HEK293T (cell line): ENCODE data around the gene HHIPL1.

ENCODE experiments used
- CTCF ChIA-PET: fragments of 350-600 bp; formaldehyde crosslinking; extraction: SDS; loops from one replicate; lab custom pipeline; 2021; ENCODE audit warnings: antibody characterized with exemption, inconsistent platforms; lab: Yijun Ruan, JAX
- POLR2A ChIA-PET: fragments of 350-600 bp; formaldehyde crosslinking; extraction: SDS; loops from one replicate; lab custom pipeline; 2020; ENCODE audit warnings: antibody characterized with exemption, inconsistent platforms; lab: Yijun Ruan, JAX
- DNase-seq: peaks from one replicate; pipeline ENCODE4 v3.0.0; 2012; ENCODE audit warnings: mixed read lengths; ENCODE audit errors: extremely low spot score
- ARNT ChIP-seq: fragments of 450-650 bp; IDR thresholded peaks from 2 replicates; pipeline ENCODE4 v1.6.1; 2017; ENCODE audit warnings: mild to moderate bottlenecking
- BHLHE40 ChIP-seq: fragments of 450-650 bp; IDR thresholded peaks from 2 replicates; pipeline ENCODE4 v1.6.1; 2016; ENCODE audit warnings: mild to moderate bottlenecking, moderate library complexity, borderline replicate concordance
- CTBP1 ChIP-seq: fragments of 450-650 bp; IDR thresholded peaks from 2 replicates; pipeline ENCODE4 v1.6.1; 2016; ENCODE audit warnings: borderline replicate concordance
- ELF4 ChIP-seq: fragments of 450-650 bp; IDR thresholded peaks from 2 replicates; pipeline ENCODE4 v1.6.1; 2017; ENCODE audit warnings: antibody characterized with exemption
- FOXA1 ChIP-seq: fragments of 450-650 bp; IDR thresholded peaks from 2 replicates; pipeline ENCODE4 v1.6.1; 2016; ENCODE audit warnings: mild to moderate bottlenecking
- FOXK2 ChIP-seq: fragments of 450-650 bp; IDR thresholded peaks from 2 replicates; pipeline ENCODE4 v1.6.1; 2016; ENCODE audit warnings: mild to moderate bottlenecking
- FOXM1 ChIP-seq: fragments of 450-650 bp; IDR thresholded peaks from 2 replicates; pipeline ENCODE4 v1.6.1; 2017; ENCODE audit warnings: mild to moderate bottlenecking, borderline replicate concordance
- HDGF ChIP-seq: fragments of 450-650 bp; IDR thresholded peaks from 2 replicates; pipeline ENCODE4 v1.6.1; 2017; ENCODE audit warnings: antibody characterized with exemption, borderline replicate concordance
- L3MBTL2 ChIP-seq: fragments of 450-650 bp; conservative IDR thresholded peaks from 2 replicates; pipeline ENCODE4 v1.6.1; 2016; ENCODE audit warnings: mild to moderate bottlenecking
- LEF1 ChIP-seq: fragments of 450-650 bp; IDR thresholded peaks from 2 replicates; pipeline ENCODE4 v1.6.1; 2017; ENCODE audit warnings: mild to moderate bottlenecking, borderline replicate concordance
- NFRKB ChIP-seq: fragments of 450-650 bp; IDR thresholded peaks from 2 replicates; pipeline ENCODE4 v1.6.1; 2016; ENCODE audit warnings: mild to moderate bottlenecking, moderate library complexity
- PKNOX1 ChIP-seq: fragments of 450-650 bp; IDR thresholded peaks from 2 replicates; pipeline ENCODE4 v1.6.1; 2016
- SP1 ChIP-seq: fragments of 450-650 bp; IDR thresholded peaks from 2 replicates; pipeline ENCODE4 v1.6.1; 2017
- SUZ12 ChIP-seq: fragments of 450-650 bp; IDR thresholded peaks from 2 replicates; pipeline ENCODE4 v1.6.1; 2016; ENCODE audit warnings: mild to moderate bottlenecking
- TARDBP ChIP-seq: fragments of 450-650 bp; IDR thresholded peaks from 2 replicates; pipeline ENCODE4 v1.6.1; 2016
- ZNF384 ChIP-seq: fragments of 450-650 bp; IDR thresholded peaks from 2 replicates; pipeline ENCODE4 v1.6.1; 2016

The HHIPL1 gene

GRCh38 chr14:99597911-99598600, 46.9 kb upstream of the HHIPL1 start:
- CTCF ChIA-PET: no interaction called here
- no peak for DNase-seq
- no peak for TF ChIP-seq FOXA1
- POLR2A ChIA-PET: no interaction called here

- no peak for TF ChIP-seq TARDBP
- TF ChIP-seq ELF4: no peak
- no peak for TF ChIP-seq CTBP1
- TF ChIP-seq NFRKB: no peak
- no peak for TF ChIP-seq PKNOX1
- TF ChIP-seq SP1: no peak
- TF ChIP-seq ARNT: no peak
- TF ChIP-seq FOXK2: no peak
- no peak for DNase-seq
- ChIA-PET CTCF (no interaction called here), POLR2A (no interaction called here)
These were observed 46.2 kb upstream of the HHIPL1 start for GRCh38 chr14:99598774-99599173.

- TF ChIP-seq L3MBTL2 (no peak), FOXK2 (no peak), ARNT (no peak)
- POLR2A ChIA-PET: no interaction called here
These were observed 45.5 kb upstream of the HHIPL1 start for GRCh38 chr14:99599393-99599792.

GRCh38 chr14:99600232-99600888, 44.6 kb upstream of the HHIPL1 start:
- no peak for DNase-seq
- TF ChIP-seq ZNF384 (no peak), CTBP1 (no peak), SP1 (no peak), TARDBP (no peak), PKNOX1 (no peak), FOXA1 (no peak), LEF1 (no peak), SUZ12 (no peak), FOXM1 (no peak), BHLHE40 (no peak), HDGF (no peak), NFRKB (no peak), L3MBTL2 (no peak), ELF4 (no peak), FOXK2 (no peak), ARNT (no peak)
- POLR2A ChIA-PET: interaction anchor here (1.3 kb wide), 1 partner anchor 79 kb away, joined by 3 read pairs; no protein-coding TSS in a partner anchor
- CTCF ChIA-PET: no interaction called here

More at GRCh38 chr14:99599393-99599792, 45.5 kb upstream of the HHIPL1 start:
- CTCF ChIA-PET: no interaction called here
- DNase-seq: no peak

GRCh38 chr14:99601361-99601831, 43.5 kb upstream of the HHIPL1 start:
- CTCF ChIA-PET: interaction anchor here (1.7 kb wide), 1 partner anchor 77 kb away, joined by 7 read pairs; no protein-coding TSS in a partner anchor
- POLR2A ChIA-PET: interaction anchor here (1.2 to 2.0 kb wide), 3 partner anchors 13 to 80 kb away, joined by 3 to 4 read pairs (median 3); no protein-coding TSS in a partner anchor
- TF ChIP-seq HDGF (no peak), TARDBP (no peak), ZNF384 (no peak)
- DNase-seq: no peak

- CTCF ChIA-PET: interaction anchor here (0.6 to 1.7 kb wide), 2 partner anchors 59 to 78 kb away, joined by 3 to 7 read pairs; no protein-coding TSS in a partner anchor
- POLR2A ChIA-PET: interaction anchor here (1.2 to 2.0 kb wide), 2 partner anchors 12 to 15 kb away, joined by 3 to 4 read pairs; no protein-coding TSS in a partner anchor
- no peak for DNase-seq
- TF ChIP-seq ELF4 (no peak), TARDBP (no peak), BHLHE40 (no peak), NFRKB (no peak), FOXA1 (no peak), L3MBTL2 (no peak), HDGF (no peak), PKNOX1 (no peak), ARNT (no peak), SUZ12 (no peak), CTBP1 (no peak), SP1 (no peak), FOXK2 (no peak), ZNF384 (no peak), FOXM1 (no peak), LEF1 (no peak)
These were observed 42.7 kb upstream of the HHIPL1 start for GRCh38 chr14:99602054-99602787.
